Lower leg skin (tissue), 3 donors: ENCODE measurements around the gene GPR137C.

Experiments
- POLR2A ChIP-seq, 2 donors: fragments of 450-650 bp; IDR thresholded peaks; one replicate each; pipeline ENCODE4 v1.6.1; 2016 to 2017; ENCODE audit warnings: antibody characterized with exemption in 2 of 2, mild to moderate bottlenecking in 1 of 2, moderate library complexity in 1 of 2
- TF ChIP-seq, protein P1 (sequence below), 3 donors: fragments of 450-650 bp; IDR thresholded peaks; one replicate each; pipeline ENCODE4 v1.5.1; 2016; ENCODE audit warnings: antibody characterized with exemption in 3 of 3, mild to moderate bottlenecking in 3 of 3, moderate library complexity in 2 of 3

DNA sequence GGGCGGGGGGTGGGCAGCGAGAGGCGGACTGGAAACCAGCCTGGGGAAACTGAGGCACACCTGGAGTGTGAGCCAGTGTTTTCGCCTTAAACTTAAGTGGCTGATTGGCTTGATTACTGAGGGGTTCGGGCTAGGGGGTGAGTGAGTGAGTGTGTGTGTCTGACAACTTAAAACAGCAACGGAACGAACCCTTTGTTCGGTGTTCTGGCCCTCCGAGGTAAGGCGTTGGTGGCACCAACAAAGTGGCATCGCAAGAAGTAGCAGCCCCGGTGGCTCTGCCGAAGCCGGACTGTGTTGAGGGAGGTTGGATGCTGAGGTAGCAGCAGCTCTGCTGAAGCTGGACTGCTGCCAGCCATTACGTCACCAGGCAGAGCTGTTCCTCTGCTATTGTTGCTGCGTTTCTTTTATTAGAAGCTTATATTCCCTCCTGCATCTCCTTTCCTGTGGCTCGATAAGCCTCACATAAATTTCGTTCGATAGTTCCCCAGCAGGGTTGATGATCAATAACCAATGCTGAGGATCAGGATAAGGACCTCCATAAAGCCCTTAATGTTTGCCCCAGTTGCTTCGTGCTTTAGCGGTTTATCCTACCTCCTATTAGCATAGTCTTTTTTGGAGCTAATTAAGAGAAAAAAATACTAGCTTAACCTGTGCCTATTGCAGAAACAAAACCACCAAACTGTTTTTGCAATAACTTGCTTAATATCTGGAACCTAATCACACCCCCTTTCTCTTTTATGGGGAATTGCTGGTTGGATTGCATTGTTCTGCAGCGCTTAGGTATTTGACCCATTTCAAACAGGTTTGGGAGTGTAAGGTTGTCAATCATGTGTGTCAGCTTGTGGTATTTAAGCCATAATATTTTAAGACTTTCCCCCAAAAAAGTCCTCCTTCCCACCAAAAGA lies 1.3 kb downstream of the GPR137C start:
- TF ChIP-seq, protein P1, sequence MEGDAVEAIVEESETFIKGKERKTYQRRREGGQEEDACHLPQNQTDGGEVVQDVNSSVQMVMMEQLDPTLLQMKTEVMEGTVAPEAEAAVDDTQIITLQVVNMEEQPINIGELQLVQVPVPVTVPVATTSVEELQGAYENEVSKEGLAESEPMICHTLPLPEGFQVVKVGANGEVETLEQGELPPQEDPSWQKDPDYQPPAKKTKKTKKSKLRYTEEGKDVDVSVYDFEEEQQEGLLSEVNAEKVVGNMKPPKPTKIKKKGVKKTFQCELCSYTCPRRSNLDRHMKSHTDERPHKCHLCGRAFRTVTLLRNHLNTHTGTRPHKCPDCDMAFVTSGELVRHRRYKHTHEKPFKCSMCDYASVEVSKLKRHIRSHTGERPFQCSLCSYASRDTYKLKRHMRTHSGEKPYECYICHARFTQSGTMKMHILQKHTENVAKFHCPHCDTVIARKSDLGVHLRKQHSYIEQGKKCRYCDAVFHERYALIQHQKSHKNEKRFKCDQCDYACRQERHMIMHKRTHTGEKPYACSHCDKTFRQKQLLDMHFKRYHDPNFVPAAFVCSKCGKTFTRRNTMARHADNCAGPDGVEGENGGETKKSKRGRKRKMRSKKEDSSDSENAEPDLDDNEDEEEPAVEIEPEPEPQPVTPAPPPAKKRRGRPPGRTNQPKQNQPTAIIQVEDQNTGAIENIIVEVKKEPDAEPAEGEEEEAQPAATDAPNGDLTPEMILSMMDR (IDR thresholded peaks at IDR 0.05): no peak
- no peak for TF ChIP-seq POLR2A (IDR thresholded peaks at IDR 0.05)
